Measurements from ENCODE around the gene ITGA11.

ITGA11 gene

GRCh38 chr15:68415061-68415460 lies 16.9 kb downstream of the ITGA11 start:
- Histone ChIP-seq H3K27me3 (ENCODE audit: insufficient read depth, low read length) (no peaks in the 10 kb centered on the region), H3K27ac (ENCODE audit: low read depth, low read length) (no peak overlapping the region), H3K4me3 (ENCODE audit: low read length) (no peak overlapping the region), H3K9me3 (ENCODE audit: insufficient read depth, low read depth, low read length) (no peaks in the 10 kb centered on the region), H3K36me3 (ENCODE audit: insufficient read depth, low read length) (no peaks in the 10 kb centered on the region), H3K9ac (ENCODE audit: low read depth, low read length) (no peak overlapping the region), H3K4me1 (ENCODE audit: insufficient read depth, low read length) (peaks cover 2% of the 10 kb centered on the region)
- WGBS, result 94% methylated on average over 7 of the region's 7 CpGs

- Histone ChIP-seq H3K9ac (ENCODE audit: low read depth, low read length) (no peak overlapping the region), H3K4me1 (ENCODE audit: insufficient read depth, low read length) (no peaks in the 10 kb centered on the region), H3K4me3 (ENCODE audit: low read length) (no peak overlapping the region), H3K27me3 (ENCODE audit: insufficient read depth, low read length) (no peaks in the 10 kb centered on the region), H3K27ac (ENCODE audit: low read depth, low read length) (no peak overlapping the region), H3K9me3 (ENCODE audit: insufficient read depth, low read depth, low read length) (no peaks in the 10 kb centered on the region), H3K36me3 (ENCODE audit: insufficient read depth, low read length) (no peaks in the 10 kb centered on the region)
- WGBS, result 95% methylated on average over 8 of the region's 8 CpGs
These were observed 17.4 kb downstream of the ITGA11 start for GRCh38 chr15:68414591-68414990.

- H3K4me3 ChIP-seq (ENCODE audit: low read length), result no peak overlapping the region
- H3K4me1 ChIP-seq (ENCODE audit: insufficient read depth, low read length), result no peaks in the 10 kb centered on the region
- no peaks in the 10 kb centered on the region for H3K27me3 ChIP-seq (ENCODE audit: insufficient read depth, low read length)
- H3K27ac ChIP-seq (ENCODE audit: low read depth, low read length), result no peak overlapping the region
- no peak overlapping the region for H3K9ac ChIP-seq (ENCODE audit: low read depth, low read length)
- WGBS, result 94% methylated on average over 3 of the region's 3 CpGs
- H3K36me3 ChIP-seq (ENCODE audit: insufficient read depth, low read length), result no peaks in the 10 kb centered on the region
- H3K9me3 ChIP-seq (ENCODE audit: insufficient read depth, low read depth, low read length), result no peaks in the 10 kb centered on the region
These were observed 17.8 kb downstream of the ITGA11 start for GRCh38 chr15:68414206-68414555.

GRCh38 chr15:68413363-68414205 lies 18.4 kb downstream of the ITGA11 start:
- 93% methylated on average over 15 of the region's 15 CpGs for WGBS
- H3K4me3 ChIP-seq (ENCODE audit: low read length), result no peak overlapping the region
- H3K27me3 ChIP-seq (ENCODE audit: insufficient read depth, low read length), result no peaks in the 10 kb centered on the region
- H3K9me3 ChIP-seq (ENCODE audit: insufficient read depth, low read depth, low read length), result no peaks in the 10 kb centered on the region
- H3K27ac ChIP-seq (ENCODE audit: low read depth, low read length), result no peak overlapping the region
- H3K9ac ChIP-seq (ENCODE audit: low read depth, low read length), result no peak overlapping the region
- no peaks in the 10 kb centered on the region for H3K4me1 ChIP-seq (ENCODE audit: insufficient read depth, low read length)
- H3K36me3 ChIP-seq (ENCODE audit: insufficient read depth, low read length), result no peaks in the 10 kb centered on the region

- Histone ChIP-seq H3K9me3 (ENCODE audit: insufficient read depth, low read depth, low read length) (no peaks in the 10 kb centered on the region), H3K27ac (ENCODE audit: low read depth, low read length) (no peak overlapping the region), H3K36me3 (ENCODE audit: insufficient read depth, low read length) (no peaks in the 10 kb centered on the region), H3K4me1 (ENCODE audit: insufficient read depth, low read length) (no peaks in the 10 kb centered on the region), H3K4me3 (ENCODE audit: low read length) (no peak overlapping the region), H3K9ac (ENCODE audit: low read depth, low read length) (no peak overlapping the region), H3K27me3 (ENCODE audit: insufficient read depth, low read length) (no peaks in the 10 kb centered on the region)
- 92% methylated on average over 8 of the region's 8 CpGs for WGBS
These were observed 19.7 kb downstream of the ITGA11 start for GRCh38 chr15:68412218-68412617.

- WGBS, result 90% methylated on average over 2 of the region's 2 CpGs
- H3K4me1 ChIP-seq (ENCODE audit: insufficient read depth, low read length), result no peaks in the 10 kb centered on the region
- H3K27me3 ChIP-seq (ENCODE audit: insufficient read depth, low read length), result no peaks in the 10 kb centered on the region
- H3K9me3 ChIP-seq (ENCODE audit: insufficient read depth, low read depth, low read length), result no peaks in the 10 kb centered on the region
- no peaks in the 10 kb centered on the region for H3K36me3 ChIP-seq (ENCODE audit: insufficient read depth, low read length)
- H3K27ac ChIP-seq (ENCODE audit: low read depth, low read length), result no peak overlapping the region
- H3K9ac ChIP-seq (ENCODE audit: low read depth, low read length), result no peak overlapping the region
- no peak overlapping the region for H3K4me3 ChIP-seq (ENCODE audit: low read length)
These were observed 20.2 kb downstream of the ITGA11 start for GRCh38 chr15:68411735-68412134.

GRCh38 chr15:68411343-68411675 lies 20.7 kb downstream of the ITGA11 start:
- Histone ChIP-seq H3K27ac (ENCODE audit: low read depth, low read length) (no peak overlapping the region), H3K36me3 (ENCODE audit: insufficient read depth, low read length) (no peaks in the 10 kb centered on the region), H3K9ac (ENCODE audit: low read depth, low read length) (no peak overlapping the region), H3K9me3 (ENCODE audit: insufficient read depth, low read depth, low read length) (no peaks in the 10 kb centered on the region), H3K4me3 (ENCODE audit: low read length) (no peak overlapping the region), H3K4me1 (ENCODE audit: insufficient read depth, low read length) (no peaks in the 10 kb centered on the region), H3K27me3 (ENCODE audit: insufficient read depth, low read length) (no peaks in the 10 kb centered on the region)
- 96% methylated on average over 4 of the region's 4 CpGs for WGBS

GRCh38 chr15:68410466-68411342 lies 21.3 kb downstream of the ITGA11 start:
- Histone ChIP-seq H3K27me3 (ENCODE audit: insufficient read depth, low read length) (no peaks in the 10 kb centered on the region), H3K27ac (ENCODE audit: low read depth, low read length) (no peak overlapping the region), H3K9ac (ENCODE audit: low read depth, low read length) (no peak overlapping the region), H3K4me3 (ENCODE audit: low read length) (no peak overlapping the region), H3K9me3 (ENCODE audit: insufficient read depth, low read depth, low read length) (no peaks in the 10 kb centered on the region), H3K4me1 (ENCODE audit: insufficient read depth, low read length) (no peaks in the 10 kb centered on the region), H3K36me3 (ENCODE audit: insufficient read depth, low read length) (no peaks in the 10 kb centered on the region)
- 91% methylated on average over 8 of the region's 8 CpGs for WGBS

- no peak overlapping the region for H3K9ac ChIP-seq (ENCODE audit: low read depth, low read length)
- H3K4me1 ChIP-seq (ENCODE audit: insufficient read depth, low read length), result no peaks in the 10 kb centered on the region
- no peaks in the 10 kb centered on the region for H3K9me3 ChIP-seq (ENCODE audit: insufficient read depth, low read depth, low read length)
- H3K4me3 ChIP-seq (ENCODE audit: low read length), result no peak overlapping the region
- WGBS, result 94% methylated on average over 10 of the region's 11 CpGs
- no peak overlapping the region for H3K27ac ChIP-seq (ENCODE audit: low read depth, low read length)
- H3K27me3 ChIP-seq (ENCODE audit: insufficient read depth, low read length), result no peaks in the 10 kb centered on the region
- H3K36me3 ChIP-seq (ENCODE audit: insufficient read depth, low read length), result no peaks in the 10 kb centered on the region
These were observed 22.1 kb downstream of the ITGA11 start for GRCh38 chr15:68409736-68410370.

GRCh38 chr15:68408971-68409370 lies 23.0 kb downstream of the ITGA11 start:
- 91% methylated on average over 4 of the region's 4 CpGs for WGBS
- Histone ChIP-seq H3K9me3 (ENCODE audit: insufficient read depth, low read depth, low read length) (no peaks in the 10 kb centered on the region), H3K4me3 (ENCODE audit: low read length) (no peak overlapping the region), H3K27me3 (ENCODE audit: insufficient read depth, low read length) (no peaks in the 10 kb centered on the region), H3K36me3 (ENCODE audit: insufficient read depth, low read length) (no peaks in the 10 kb centered on the region), H3K27ac (ENCODE audit: low read depth, low read length) (no peak overlapping the region), H3K4me1 (ENCODE audit: insufficient read depth, low read length) (no peaks in the 10 kb centered on the region), H3K9ac (ENCODE audit: low read depth, low read length) (no peak overlapping the region)
